ENCODE results near the gene COL27A1.

Gene COL27A1

GRCh38 chr9:114343471-114344187, 188.3 kb downstream of the COL27A1 start:
- no peak for DNase-seq (ENCODE audit: low spot score)

DNA sequence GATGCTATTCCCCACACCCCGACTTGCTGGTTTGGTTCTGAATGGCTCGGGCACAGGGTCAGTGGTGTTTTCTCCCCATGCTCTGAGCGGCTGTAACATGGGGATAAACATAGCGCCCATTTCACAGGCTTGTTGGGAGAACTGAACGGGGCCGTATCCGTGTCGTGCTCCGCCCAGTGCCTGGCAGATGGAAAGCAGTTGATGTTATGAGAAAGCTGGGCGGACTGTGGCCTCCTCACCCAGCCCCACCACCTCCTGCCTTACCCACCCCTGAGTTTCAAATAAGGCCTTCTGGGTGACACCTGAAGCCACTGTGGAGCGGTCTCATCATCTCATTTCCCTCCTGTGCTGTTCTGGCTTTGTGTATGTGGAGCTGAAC, 188.8 kb downstream of the COL27A1 start:
- no peak for DNase-seq (ENCODE audit: low spot score)

DNA sequence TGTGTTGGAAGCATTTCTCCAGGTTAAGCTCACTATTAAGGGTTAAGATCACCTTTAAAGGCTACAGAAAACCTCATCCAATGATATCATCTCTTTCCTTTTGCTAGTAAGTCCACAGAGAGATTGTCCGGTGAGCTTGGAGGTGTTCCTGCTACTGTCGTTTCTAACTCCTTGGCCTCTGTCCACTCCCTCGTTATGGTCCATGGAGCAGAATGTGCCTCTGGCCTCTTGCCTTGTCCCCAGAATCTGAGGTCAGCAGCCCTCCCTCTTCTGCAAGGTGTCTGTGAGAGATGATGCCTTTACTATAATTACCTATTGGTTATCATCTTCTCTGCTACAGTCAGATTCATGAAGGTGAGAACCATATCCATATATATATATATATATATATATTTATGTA, 189.4 kb downstream of the COL27A1 start:
- no peak for DNase-seq (ENCODE audit: low spot score)

DNA sequence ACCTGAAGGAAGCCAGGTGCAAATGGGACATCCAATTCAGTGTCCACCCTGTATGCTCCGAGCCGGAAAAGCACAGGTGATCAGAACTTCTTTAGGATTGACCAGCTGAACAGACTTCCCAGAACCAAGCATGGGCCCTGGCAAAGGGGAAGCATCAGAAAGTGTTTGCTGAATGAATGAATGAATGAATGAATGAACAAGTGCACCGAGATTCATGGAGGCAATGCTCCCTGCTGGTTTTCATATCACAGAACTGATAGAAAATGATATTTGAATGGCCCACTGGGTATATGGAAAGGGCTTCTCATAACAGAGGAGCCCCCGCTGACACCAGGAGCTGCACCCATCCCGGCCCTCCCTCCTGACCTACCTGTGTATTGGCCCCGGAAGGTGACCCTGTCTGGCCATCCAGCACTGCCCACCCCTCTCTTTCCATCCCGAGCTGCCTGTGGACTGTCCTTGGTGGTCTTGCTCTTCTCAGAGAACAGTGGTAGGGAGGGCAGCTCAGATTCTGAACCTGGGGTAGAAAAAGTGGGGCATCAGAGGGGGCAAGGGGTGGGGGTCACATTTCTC, 190.2 kb downstream of the COL27A1 start:
- DNase-seq (ENCODE audit: low spot score), result no peak

- DNase-seq (ENCODE audit: low spot score), result no peak
Measured at GRCh38 chr9:114346146-114346545, 190.8 kb downstream of the COL27A1 start.

GRCh38 chr9:114347675-114348074, 192.3 kb downstream of the COL27A1 start:
- DNase-seq (ENCODE audit: low spot score), result no peak

DNA sequence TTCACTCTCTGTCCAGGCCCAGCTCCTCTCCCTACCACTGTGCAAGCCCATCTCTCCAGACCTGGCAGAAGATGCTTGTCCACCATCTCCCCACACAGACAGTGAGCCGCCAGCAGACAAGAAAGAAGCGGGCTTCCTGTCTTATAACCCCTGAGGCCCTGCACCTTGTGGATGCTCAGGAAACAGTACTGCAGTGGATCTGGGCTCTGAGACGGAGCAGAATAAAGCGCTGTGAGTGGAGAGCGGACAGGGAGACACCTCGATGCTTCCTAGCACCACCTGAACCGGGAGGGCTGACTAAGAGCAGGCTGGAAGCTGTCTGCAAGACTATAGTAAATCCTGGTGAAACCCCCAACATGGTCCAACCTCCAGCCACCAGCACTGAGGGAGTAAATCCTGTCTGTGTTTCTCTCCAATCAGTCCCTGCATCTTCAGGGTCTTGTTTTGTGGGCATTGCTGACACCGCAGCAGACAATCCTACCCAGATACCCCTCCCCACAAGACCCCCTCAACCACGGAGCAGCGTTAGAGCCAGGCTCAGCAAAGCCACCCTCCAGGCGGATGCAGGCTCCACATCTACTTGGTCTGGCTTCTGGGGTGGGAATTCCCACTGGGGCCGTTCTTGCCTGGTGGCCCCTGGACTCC, 193.0 kb downstream of the COL27A1 start:
- DNase-seq (ENCODE audit: low spot score), result no peak

- peak; percentile 90 for DNase-seq (ENCODE audit: low spot score)
Measured at GRCh38 chr9:114348906-114349482, 193.7 kb downstream of the COL27A1 start.

DNA sequence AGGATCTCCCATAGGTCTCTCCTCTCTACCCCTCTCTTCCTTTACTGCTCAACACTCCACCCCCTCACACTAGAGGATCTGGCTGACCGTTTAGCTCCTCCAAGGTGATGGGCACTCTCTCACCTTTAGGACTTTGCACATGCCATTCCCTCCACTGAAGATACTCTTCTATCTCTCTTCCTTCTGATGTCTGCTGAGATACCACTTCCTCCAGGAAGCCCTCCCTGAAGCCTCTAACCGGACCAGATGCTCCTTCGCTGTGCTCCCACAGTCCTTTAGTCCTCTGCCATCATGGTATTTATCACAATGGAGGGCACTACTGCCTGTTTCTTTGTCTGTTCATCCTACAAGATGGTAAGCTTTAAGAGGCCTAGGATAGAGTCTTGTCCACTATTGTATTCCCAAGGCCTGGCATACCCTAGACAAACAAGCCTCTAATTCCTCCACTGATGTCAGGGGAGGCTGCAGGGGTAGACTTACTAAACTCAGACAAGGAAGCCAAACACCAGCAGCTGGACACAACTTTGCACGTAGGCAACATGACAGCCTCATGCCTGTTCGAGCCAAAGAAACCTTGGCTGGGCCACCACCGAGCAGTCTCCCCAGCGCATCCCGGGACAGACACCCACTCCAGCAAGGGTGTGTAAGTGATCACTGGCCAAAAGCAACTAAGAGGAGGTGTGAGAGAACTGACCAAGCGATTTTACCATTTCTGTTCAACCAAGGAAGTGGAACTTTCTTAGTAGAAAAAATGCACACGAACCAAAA, 194.6 kb downstream of the COL27A1 start:
- DNase-seq (ENCODE audit: low spot score), result no peak

DNA sequence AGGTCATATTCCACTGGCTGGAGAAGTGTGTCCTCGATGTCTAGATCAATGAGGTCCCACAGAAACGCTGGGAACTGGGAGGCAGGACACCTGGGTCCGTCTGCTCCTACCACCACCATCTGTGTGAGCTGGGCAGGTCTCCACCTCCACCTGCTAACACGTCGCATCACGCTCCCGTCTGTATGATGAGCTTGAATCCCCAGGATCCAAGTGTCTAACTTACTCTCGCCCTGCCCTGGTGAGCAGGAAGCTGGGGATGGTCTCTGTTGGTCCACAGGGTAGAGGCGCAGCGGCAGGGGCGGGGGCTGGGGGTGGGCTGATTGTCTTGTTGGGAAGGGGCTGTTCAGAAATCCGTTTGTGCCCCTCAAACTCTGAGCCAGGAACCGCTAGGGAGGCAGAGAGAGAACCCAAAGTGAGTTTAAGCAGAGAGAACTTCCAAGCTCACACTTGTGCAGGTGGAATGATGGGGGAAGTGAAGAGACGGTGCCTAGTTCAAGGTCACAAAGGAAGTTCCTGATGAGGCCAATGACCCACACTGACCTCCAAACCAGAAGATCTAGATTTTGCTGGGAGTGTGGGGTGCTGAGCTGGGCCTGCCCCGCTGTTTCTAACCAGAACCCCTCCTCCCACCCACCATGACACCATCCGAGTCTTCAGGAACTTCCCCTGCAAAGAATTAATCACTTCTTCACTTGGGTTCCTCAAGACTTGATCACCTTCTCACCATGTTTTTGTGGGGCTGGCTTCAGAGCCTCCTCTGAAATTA, 195.5 kb downstream of the COL27A1 start:
- DNase-seq (ENCODE audit: low spot score), result no peak

DNA sequence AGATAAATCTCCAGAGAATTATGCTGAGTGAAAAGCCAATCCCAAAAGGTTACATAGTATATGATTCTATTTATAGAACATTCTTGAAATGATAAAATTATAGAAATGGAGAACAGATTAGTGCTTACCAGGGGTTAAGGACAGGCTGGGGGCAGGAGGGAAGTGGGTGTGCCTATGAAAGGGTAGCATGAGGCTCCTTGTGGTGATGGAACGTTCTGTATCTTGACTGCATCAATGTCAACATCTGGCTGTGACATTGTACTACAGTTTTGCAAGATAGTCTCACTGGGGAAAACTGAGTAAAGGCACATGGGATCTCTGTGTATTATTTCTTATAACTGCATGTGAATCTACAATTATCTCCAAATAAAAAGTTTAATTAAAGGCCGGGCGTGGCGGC, 196.6 kb downstream of the COL27A1 start:
- DNase-seq (ENCODE audit: low spot score), result no peak

DNA sequence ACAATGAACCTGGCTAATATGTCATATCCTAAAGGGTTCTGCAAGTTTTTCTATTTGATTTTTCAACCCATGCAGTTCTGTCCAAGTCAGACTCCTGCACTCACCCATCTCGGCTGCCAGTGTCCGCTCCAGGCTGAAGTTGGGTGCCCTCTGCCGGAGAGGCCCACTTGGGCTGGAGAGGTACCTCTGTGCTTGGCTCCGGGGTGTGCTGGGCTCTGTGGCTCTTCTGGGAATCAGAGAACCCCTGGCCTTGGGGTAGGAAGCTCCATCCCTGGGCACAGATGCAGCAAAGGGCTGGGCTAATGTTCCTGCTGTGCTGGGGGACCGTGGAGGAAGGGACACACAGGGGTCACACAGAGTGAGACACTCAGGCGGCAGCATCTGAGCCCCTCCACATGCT, 200.5 kb downstream of the COL27A1 start:
- no peak for DNase-seq (ENCODE audit: low spot score)

GRCh38 chr9:114356792-114357191, 201.5 kb downstream of the COL27A1 start:
- no peak for DNase-seq (ENCODE audit: low spot score)

DNA sequence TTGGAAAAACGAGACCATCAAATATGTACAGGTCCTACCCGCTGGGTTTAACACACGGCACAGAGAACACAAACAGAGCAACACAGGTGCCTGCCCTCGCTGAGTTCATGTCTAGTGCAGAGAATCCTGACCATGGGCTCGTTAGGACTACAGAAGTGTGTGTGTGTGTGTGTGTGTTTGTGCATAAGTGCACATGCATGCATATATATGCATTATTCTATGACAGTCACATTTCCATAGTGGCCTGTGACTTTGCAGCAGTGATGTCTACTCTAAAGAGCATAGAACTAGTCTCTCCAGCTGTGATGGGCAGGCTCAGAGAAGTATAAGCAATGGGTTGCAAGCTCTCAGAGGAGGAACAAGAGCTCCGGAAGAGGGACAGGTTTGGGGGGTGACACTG, 202.0 kb downstream of the COL27A1 start:
- DNase-seq (ENCODE audit: low spot score), result no peak

GRCh38 chr9:114357911-114358328, 202.6 kb downstream of the COL27A1 start:
- DNase-seq (ENCODE audit: low spot score), result no peak

DNA sequence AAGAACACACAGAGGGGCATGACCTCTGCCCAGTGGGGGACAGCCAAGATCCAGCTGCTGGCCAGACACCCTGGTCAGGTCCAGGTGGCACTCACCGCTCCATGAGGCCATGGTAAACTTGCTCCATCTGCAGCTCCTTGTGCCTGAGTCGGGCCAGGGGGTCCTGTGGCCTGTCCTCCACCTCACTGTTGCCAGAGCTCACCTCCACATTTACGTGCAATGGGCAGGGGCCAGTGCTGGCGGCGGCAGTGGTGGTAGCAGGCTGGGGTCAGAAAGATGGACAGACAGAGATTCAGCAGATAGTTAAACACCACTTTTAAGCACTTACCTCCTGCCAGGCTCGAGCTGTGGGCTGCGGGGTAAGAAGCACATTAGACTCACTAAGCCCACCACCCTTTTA, 204.5 kb downstream of the COL27A1 start:
- no peak for DNase-seq (ENCODE audit: low spot score)

DNA sequence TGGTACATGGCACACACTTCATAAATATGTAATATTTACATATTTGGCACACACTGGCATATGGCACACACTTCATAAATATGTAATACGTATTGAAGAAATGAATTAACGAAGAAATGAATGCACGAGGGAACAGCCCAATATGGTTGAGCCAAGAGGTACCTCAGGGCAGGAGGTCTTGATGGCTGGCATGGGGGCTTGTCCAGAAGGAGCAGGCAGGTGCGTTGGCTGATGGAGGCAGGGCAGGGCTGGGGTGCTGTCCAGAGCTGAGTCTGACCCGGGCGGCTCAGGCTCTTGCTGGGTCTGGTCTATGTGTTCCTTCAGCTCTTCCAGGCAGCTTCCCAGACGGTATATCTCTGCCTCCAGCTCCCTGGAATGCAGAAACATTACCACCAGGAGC, 206.2 kb downstream of the COL27A1 start:
- DNase-seq (ENCODE audit: low spot score), result no peak

All from activated CD4-positive, alpha-beta T cell treated with anti-CD3 and anti-CD28 coated beads, Interleukin-2, Interleukin-4, amounts not matched to agents 100 ng/mL and 50 ng/mL, durations not matched to agents 16 hours and 8 hours (primary cell).